Measurements from ENCODE around the gene TMEM237. TPM values are rescaled to one million over a fixed set of nuclear protein-coding genes. Genes with fewer than 3 reads are reported as not detected.
A peak's percentile ranks its signal among the peaks of the same experiment; 100 is the strongest.
"Not testable (repeated sequence)": the region's sequence is repeated elsewhere in the genome, so short reads cannot be mapped to it uniquely, and the experiment has no call there.

The TMEM237 gene, protein sequence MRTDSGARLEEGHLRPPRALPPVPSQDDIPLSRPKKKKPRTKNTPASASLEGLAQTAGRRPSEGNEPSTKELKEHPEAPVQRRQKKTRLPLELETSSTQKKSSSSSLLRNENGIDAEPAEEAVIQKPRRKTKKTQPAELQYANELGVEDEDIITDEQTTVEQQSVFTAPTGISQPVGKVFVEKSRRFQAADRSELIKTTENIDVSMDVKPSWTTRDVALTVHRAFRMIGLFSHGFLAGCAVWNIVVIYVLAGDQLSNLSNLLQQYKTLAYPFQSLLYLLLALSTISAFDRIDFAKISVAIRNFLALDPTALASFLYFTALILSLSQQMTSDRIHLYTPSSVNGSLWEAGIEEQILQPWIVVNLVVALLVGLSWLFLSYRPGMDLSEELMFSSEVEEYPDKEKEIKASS
- 62.0 and 69.4 TPM in 2 replicates for total RNA-seq (2014; rRNA removed; shearing (Covaris generic))

DNA sequence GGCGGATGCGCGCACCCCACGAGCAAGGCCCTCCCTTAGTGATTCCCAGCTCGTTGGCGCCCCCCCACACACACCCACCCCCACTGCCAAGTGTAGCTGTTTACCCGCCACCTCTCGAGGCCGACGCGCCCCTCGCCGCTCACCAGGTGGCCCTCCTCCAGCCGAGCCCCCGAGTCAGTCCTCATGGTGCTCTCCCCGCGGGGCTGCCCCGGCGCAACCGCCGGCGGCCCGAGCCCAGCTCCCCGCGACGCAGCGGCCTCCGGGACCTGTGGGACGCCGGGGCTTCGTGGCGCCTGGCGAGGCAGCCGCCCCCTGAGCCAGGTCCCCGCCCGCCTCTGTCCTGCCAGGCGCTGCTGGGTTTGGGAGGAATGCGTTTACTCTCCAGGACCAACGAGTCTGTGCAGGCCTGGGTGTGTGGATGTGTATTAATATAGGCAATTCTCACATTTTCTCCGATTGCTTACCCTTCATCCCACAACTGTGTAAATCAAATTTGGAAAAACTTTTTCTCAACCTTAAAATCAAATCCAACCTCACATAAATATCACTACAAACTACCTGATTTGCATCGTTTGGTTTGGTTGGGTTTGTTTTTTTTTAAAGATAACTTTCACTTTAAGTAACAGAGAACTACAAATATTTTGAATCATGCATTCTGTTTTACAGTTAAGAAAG lies at the start of gene TMEM237:
TSS of gene TMEM237 (minus strand) at position 288 of the 675 bp plus-strand sequence. CDS start at position 185, 103 bp downstream.
- peak; percentile 62 to 63 for DNase-seq (ENCODE audit: low read depth in 1 of 2, low spot score in 2 of 2)
- H3K36me3 ChIP-seq = peaks cover 9% of the 10 kb centered on the region
- H3K27me3 ChIP-seq (replicated peaks) = no peaks in the 10 kb centered on the region
- H3K4me3 ChIP-seq = peak within 1 kb of the TSS; percentile 76
- peaks cover 18% of the 10 kb centered on the region for H3K4me1 ChIP-seq (replicated peaks)
- no peaks in the 10 kb centered on the region for H3K9me3 ChIP-seq (replicated peaks)
- H3K27ac ChIP-seq = peak within 1 kb of the TSS; percentile 82

DNA sequence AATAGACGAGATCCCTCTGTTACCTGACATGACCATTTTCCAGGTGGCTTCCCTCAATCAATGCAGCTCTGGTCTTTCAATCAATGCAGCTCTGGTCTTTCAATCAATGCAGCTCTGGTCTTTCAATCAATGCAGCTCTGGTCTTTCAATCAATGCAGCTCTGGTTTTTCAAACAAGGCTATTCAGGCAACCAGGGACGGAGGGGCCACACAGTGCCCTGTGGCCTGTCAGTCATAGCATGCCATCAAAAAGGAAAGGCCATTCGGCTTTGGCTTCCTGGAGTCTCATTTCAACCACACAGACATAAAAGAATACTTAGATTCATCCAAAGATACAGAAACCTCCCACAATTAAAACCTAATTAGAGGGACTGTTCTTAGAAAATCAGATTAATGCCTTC lies 41.9 kb upstream of the TMEM237 start:
- Histone ChIP-seq H3K4me3 (no peak overlapping the region), H3K4me1 (replicated peaks) (no peaks in the 10 kb centered on the region), H3K27me3 (replicated peaks) (no peaks in the 10 kb centered on the region), H3K27ac (no peak overlapping the region), H3K9me3 (replicated peaks) (no peaks in the 10 kb centered on the region; the same call in 1 of the 2 replicates), H3K36me3 (peaks cover 16% of the 10 kb centered on the region)
- DNase-seq (ENCODE audit: low read depth in 1 of 2, low spot score in 2 of 2) = no peak

DNA sequence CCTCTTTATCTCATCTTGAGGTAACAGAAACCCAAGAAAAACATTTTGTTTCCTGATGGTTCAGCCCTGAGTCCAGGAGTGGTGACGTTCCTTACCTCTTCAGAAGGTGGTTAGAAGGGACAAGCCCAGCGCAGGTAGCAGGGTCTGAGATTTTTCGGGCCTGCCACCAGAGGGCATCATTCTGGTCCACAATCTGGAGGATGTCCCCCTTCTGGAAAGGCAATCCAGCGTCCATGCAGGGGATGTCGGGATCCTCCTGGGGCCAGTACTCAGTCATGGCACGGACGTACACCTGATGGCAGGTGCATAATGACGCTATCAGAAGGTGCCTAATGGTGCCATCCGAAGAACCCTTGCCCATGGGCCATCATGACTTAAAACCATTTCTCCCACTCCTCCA lies 37.4 kb upstream of the TMEM237 start:
- H3K4me1 ChIP-seq (replicated peaks) = no peaks in the 10 kb centered on the region
- H3K9me3 ChIP-seq (replicated peaks) = no peaks in the 10 kb centered on the region; the same call in 1 of the 2 replicates
- H3K4me3 ChIP-seq = no peak overlapping the region
- peak; percentile 21 to 54 for DNase-seq (ENCODE audit: low read depth in 1 of 2, low spot score in 2 of 2)
- peaks cover 20% of the 10 kb centered on the region for H3K36me3 ChIP-seq
- H3K27me3 ChIP-seq (replicated peaks) = no peaks in the 10 kb centered on the region
- H3K27ac ChIP-seq = no peak overlapping the region

DNA sequence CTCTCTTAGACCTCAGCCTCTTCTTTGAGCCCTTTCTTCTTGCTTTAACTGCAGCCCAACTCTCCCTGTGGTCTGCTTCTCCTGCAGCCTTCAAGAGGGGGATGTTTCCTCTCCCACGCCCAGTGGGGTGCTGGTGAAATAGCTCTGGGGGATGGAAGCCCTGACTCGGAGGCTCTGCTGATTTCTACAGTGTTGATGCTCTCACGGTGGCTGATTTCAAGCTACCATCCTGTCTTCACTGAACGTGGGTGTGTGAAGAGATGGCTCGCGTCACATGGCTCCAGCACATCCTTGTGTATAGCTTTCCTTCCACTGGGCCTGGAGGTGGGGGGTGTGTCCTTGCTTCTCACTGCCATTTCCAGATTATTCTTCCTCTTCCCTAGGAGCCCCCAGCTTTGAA lies 35.1 kb upstream of the TMEM237 start:
- no peaks in the 10 kb centered on the region; the same call in 1 of the 2 replicates for H3K9me3 ChIP-seq (replicated peaks)
- H3K27me3 ChIP-seq (replicated peaks) = no peaks in the 10 kb centered on the region
- H3K4me3 ChIP-seq = no peak overlapping the region
- H3K27ac ChIP-seq = no peak overlapping the region
- no peak for DNase-seq (ENCODE audit: low read depth in 1 of 2, low spot score in 2 of 2)
- H3K4me1 ChIP-seq (replicated peaks) = no peaks in the 10 kb centered on the region
- H3K36me3 ChIP-seq = peaks cover 17% of the 10 kb centered on the region

DNA sequence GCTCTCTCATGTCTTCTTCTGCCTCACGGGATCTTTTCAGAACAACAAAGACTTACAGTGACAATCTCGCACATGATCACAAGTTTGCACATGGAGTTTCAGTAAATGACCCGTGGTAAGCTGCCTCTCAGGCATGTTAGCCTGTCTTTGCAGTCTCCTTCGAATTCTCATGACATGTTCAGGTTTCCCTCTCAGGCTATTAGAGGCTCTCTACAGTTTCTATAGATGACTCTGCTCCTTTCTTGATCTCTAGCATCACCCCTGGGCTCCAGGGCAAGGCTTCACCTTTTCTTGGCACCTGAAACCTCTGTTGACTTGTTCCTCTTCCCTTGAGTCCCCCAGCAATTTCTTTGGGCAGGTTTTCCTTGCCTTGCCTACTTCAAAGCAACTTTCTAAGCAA lies 32.2 kb upstream of the TMEM237 start:
- Histone ChIP-seq H3K9me3 (replicated peaks) (no peaks in the 10 kb centered on the region; the same call in 1 of the 2 replicates), H3K4me1 (replicated peaks) (no peaks in the 10 kb centered on the region), H3K4me3 (no peak overlapping the region), H3K27me3 (replicated peaks) (no peaks in the 10 kb centered on the region), H3K36me3 (peaks cover 6% of the 10 kb centered on the region; the same call in 1 of the 2 replicates), H3K27ac (no peak overlapping the region)
- DNase-seq (ENCODE audit: low read depth in 1 of 2, low spot score in 2 of 2) = no peak

DNA sequence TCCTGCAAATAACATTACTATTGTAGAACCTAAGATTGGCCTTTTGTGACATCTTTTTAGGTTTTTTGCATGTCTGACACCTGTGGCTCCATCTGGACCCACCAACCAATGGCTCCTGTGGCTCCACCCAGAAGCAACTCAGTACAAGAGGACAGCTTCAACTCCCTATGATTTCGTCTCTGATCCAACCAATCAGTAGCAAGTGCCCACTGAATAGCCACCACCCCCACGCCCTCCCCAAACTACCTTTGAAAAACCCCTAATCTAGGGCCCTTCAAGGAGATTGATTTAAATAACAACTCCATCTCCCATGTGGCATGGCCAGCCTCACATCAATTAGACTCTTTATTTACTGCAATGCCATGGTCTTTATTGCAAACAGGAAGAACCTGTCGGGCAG lies 31.5 kb upstream of the TMEM237 start:
- H3K27ac ChIP-seq = no peak overlapping the region
- DNase-seq (ENCODE audit: low read depth in 1 of 2, low spot score in 2 of 2) = no peak
- no peaks in the 10 kb centered on the region for H3K27me3 ChIP-seq (replicated peaks)
- H3K9me3 ChIP-seq (replicated peaks) = no peaks in the 10 kb centered on the region
- H3K4me3 ChIP-seq = no peak overlapping the region
- peaks cover under 1% of the 10 kb centered on the region; the same call in 1 of the 2 replicates for H3K36me3 ChIP-seq
- H3K4me1 ChIP-seq (replicated peaks) = no peaks in the 10 kb centered on the region

DNA sequence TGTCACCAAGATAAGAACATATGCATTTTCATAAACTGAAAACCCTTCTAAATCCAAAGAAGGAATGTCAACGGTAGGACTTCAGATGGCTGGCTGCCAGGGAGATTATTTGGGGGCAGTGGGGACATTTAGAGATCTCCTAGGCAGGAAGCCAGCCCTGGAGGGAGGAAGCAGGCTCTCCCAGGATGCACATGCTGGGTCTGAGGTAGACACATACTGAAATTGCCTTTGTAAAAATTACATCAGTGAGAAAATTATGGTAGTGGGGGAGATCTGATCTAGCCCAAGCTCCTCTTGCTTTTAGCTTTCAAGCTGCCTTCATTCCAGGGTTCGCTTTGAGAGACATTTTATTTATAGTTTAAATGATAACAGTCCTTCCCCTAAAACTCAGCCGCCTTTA lies 31.0 kb upstream of the TMEM237 start:
- Histone ChIP-seq H3K36me3 (no peaks in the 10 kb centered on the region), H3K27ac (no peak overlapping the region)
- DNase-seq (ENCODE audit: low read depth in 1 of 2, low spot score in 2 of 2) = no peak

DNA sequence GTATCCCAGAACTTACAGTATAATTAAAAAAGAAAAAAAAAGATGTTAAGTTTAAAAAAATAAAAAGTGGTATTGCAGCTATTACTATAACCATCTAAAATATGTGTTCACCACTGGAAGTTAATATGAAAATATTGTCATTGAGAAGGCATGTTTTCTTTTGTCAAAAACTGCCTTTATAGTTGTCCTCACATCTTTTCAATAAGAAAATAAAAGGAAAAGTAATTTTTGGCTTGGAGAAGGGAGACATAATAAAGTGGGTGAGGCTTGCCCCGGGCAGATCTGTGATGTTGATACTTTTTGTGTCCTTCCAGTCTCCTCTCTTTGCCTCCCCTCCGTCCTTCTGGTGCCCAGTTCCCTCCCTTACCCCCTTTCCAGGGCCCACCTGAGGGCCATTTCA lies 30.2 kb upstream of the TMEM237 start:
- H3K4me1 ChIP-seq (replicated peaks) = 0 out of 2 replicates have a peak, but pooled peaks cover 3% of the 10 kb centered on the region
- no peaks in the 10 kb centered on the region for H3K36me3 ChIP-seq
- no peaks in the 10 kb centered on the region for H3K9me3 ChIP-seq (replicated peaks)
- H3K4me3 ChIP-seq = no peak overlapping the region
- no peak for DNase-seq (ENCODE audit: low read depth in 1 of 2, low spot score in 2 of 2)
- no peak overlapping the region for H3K27ac ChIP-seq
- H3K27me3 ChIP-seq (replicated peaks) = no peaks in the 10 kb centered on the region

More for the DNA sequence above, 31.0 kb upstream of the TMEM237 start:
- Histone ChIP-seq H3K4me1 (replicated peaks) (no peaks in the 10 kb centered on the region), H3K9me3 (replicated peaks) (no peaks in the 10 kb centered on the region), H3K27me3 (replicated peaks) (no peaks in the 10 kb centered on the region), H3K4me3 (no peak overlapping the region)

DNA sequence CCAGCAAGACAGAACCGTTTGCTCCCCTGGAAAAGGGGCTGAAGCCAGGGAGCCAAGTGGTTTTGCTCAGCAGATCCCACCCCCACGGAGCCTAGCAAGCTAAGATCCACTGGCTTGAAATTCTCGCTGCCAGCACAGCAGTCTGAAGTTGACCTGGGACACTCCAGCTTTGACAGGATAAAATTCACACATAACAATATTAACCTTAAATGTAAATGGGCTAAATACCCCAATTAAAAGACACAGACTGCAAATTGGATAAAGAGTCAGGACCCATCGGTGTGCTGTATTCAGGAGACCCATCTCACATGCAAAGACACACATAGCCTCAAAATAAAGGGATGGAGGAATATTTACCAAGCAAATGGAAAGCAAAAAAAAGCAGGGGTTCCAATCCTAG lies 27.9 kb upstream of the TMEM237 start:
- H3K36me3 ChIP-seq; H3K27ac ChIP-seq; H3K27me3 ChIP-seq (replicated peaks); H3K4me3 ChIP-seq; H3K4me1 ChIP-seq (replicated peaks); H3K9me3 ChIP-seq (replicated peaks); DNase-seq (ENCODE audit: low read depth in 1 of 2, low spot score in 2 of 2): not testable (repeated sequence)

DNA sequence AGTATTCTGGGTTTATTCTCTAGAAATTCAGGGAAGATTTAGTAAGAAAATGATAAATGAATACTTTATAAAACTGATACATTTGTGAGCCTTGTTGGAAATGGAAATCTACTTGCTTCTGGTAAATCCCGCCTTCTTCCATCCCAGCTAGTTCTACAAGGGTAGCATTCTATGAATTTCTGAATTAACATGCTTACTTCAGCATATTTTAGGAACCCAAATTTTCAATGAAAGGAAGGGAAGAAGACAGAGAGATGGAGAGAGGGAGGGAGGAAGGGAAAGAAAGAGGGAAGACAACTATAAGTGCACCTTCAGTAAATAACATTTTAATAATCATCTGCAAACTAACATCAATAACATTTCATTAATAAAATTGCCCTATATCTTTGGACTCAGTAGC lies 26.6 kb upstream of the TMEM237 start:
- H3K4me1 ChIP-seq (replicated peaks) = 0 out of 2 replicates have a peak, but pooled peaks cover 3% of the 10 kb centered on the region
- H3K27ac ChIP-seq = no peak overlapping the region
- DNase-seq (ENCODE audit: low read depth in 1 of 2, low spot score in 2 of 2) = no peak
- no peaks in the 10 kb centered on the region for H3K27me3 ChIP-seq (replicated peaks)
- no peaks in the 10 kb centered on the region for H3K9me3 ChIP-seq (replicated peaks)
- H3K4me3 ChIP-seq = no peak overlapping the region
- no peaks in the 10 kb centered on the region for H3K36me3 ChIP-seq

DNA sequence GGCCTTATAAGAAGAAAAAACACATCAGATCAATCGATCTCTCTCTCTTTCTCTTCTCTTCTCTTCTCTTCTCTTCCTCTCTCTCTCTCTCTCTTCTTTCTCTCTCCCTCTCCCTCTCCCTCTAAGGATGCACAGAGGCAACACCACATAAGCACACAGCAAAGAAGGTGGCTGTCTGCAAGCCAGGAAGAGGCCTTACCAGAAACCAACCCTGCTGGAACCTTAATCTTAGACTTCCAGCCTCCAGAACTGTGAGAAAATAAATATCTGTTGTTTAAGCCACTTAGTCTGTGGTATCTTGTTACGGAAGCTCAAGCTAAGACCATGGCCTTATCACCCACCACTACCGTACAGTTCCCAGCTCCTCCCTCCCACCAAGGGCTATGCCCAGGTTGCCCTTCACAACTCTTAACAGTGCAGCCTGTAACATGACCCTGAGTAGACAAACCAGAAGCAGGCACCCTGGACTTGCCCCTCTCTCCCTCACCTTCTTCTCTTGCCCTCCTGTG lies 25.2 kb upstream of the TMEM237 start:
- Histone ChIP-seq H3K36me3 (no peaks in the 10 kb centered on the region), H3K4me1 (replicated peaks) (0 out of 2 replicates have a peak, but pooled peaks cover 3% of the 10 kb centered on the region), H3K27me3 (replicated peaks) (no peaks in the 10 kb centered on the region), H3K4me3 (no peak overlapping the region), H3K27ac (no peak overlapping the region), H3K9me3 (replicated peaks) (no peaks in the 10 kb centered on the region)
- DNase-seq (ENCODE audit: low read depth in 1 of 2, low spot score in 2 of 2) = no peak

DNA sequence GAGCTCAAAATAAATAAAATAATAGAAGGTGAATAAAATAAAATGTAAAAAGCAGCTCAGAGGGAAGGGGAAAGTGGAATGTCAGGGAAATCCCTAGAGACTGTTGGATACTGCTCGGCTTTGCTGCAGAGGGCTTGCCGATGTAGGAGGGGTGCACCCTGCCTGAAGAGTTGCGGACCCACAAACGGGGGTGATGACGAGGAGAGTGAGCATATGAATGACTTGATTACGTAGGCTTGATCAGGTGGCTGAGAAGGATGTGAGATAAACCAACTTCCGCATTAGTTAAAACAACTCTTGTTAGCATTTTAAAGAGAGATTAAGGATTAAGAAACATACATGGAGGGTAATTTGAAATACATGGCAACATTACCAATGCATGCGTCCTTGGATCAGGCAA lies 21.0 kb upstream of the TMEM237 start:
- H3K27me3 ChIP-seq (replicated peaks) = no peaks in the 10 kb centered on the region
- 0 out of 2 replicates have a peak, but pooled peaks cover 3% of the 10 kb centered on the region for H3K4me1 ChIP-seq (replicated peaks)
- no peak overlapping the region for H3K27ac ChIP-seq
- no peaks in the 10 kb centered on the region for H3K36me3 ChIP-seq
- no peak overlapping the region for H3K4me3 ChIP-seq
- H3K9me3 ChIP-seq (replicated peaks) = no peaks in the 10 kb centered on the region
- DNase-seq (ENCODE audit: low read depth in 1 of 2, low spot score in 2 of 2) = no peak

DNA sequence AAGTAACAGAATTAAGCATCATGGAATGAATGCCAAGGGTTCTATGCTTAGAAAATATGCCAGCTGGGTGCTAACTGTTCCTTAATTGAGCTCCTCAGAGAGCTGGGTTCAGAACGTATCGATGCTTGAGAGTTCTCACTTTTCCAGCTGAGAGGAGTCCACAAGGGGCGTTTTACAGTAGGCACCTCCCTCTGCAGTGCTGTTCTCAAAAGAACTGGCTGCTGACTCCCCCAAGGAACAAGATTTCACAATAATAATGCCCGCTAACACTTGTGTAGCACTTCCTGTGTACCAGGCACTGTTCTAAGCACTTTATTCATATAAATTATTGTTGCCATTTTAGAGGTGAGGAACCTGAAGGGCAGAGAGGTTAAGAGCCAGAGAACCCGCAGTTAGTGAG lies 18.1 kb upstream of the TMEM237 start:
- no peak for DNase-seq (ENCODE audit: low read depth in 1 of 2, low spot score in 2 of 2)
- H3K27ac ChIP-seq = no peak overlapping the region
- H3K36me3 ChIP-seq = no peaks in the 10 kb centered on the region
- no peaks in the 10 kb centered on the region for H3K4me1 ChIP-seq (replicated peaks)
- H3K27me3 ChIP-seq (replicated peaks) = no peaks in the 10 kb centered on the region
- H3K4me3 ChIP-seq = no peak overlapping the region
- no peaks in the 10 kb centered on the region for H3K9me3 ChIP-seq (replicated peaks)

All from SJSA1 (cell line).